HEK293 (cell line): ENCODE measurements around the gene LIMCH1.
"Not testable (repeated sequence)": the region's sequence is repeated elsewhere in the genome, so short reads cannot be mapped to it uniquely, and the experiment has no call there.

Source experiments
- CTCF ChIA-PET: fragments of 350-600 bp; formaldehyde crosslinking; extraction: SDS; loops from one replicate; lab custom pipeline; 2021; ENCODE audit warnings: antibody characterized with exemption; lab: Yijun Ruan, JAX
- POLR2A ChIA-PET: fragments of 300-600 bp; formaldehyde crosslinking; extraction: SDS; loops from one replicate; lab custom pipeline; 2020; ENCODE audit warnings: antibody characterized with exemption, inconsistent platforms; lab: Yijun Ruan, JAX
- H3K27ac ChIP-seq: fragments of 200-500 bp; sonication (Bioruptor generic); 2 replicates; pipeline ENCODE4 v1.5.1; 2014; ENCODE audit warnings: low read depth, low read length, control low read depth, inconsistent platforms; ENCODE audit errors: extremely low read depth
- H3K36me3 ChIP-seq, 2 experiments: fragments of 200-500 bp in 1 of 2; sonication (Bioruptor generic) in 1 of 2; 1 replicate in 1 of 2; 2 replicates in 1 of 2; pipeline ENCODE4 v1.5.1; 2014 to 2017; ENCODE audit warnings: inconsistent platforms in 2 of 2, low read length in 2 of 2; ENCODE audit not compliant: control insufficient read depth in 2 of 2, insufficient read depth in 1 of 2
- H3K4me1 ChIP-seq: fragments of 200-500 bp; sonication (Bioruptor generic); 2 replicates; pipeline ENCODE4 v1.5.1; 2014; ENCODE audit warnings: mild to moderate bottlenecking, low read length, inconsistent platforms; ENCODE audit not compliant: control insufficient read depth, insufficient read depth
- H3K4me3 ChIP-seq: 2 replicates; pipeline ENCODE4 v1.5.1; 2011; ENCODE audit warnings: low read depth, mild to moderate bottlenecking, control low read depth, low read length, moderate library complexity
- H3K9me3 ChIP-seq: fragments of 200-500 bp; sonication (Bioruptor generic); 2 replicates; pipeline ENCODE4 v1.5.1; 2014; ENCODE audit warnings: low read depth, low read length, inconsistent platforms; ENCODE audit not compliant: control insufficient read depth, insufficient read depth
- CTCF ChIP-seq: fragments of 450-650 bp; formaldehyde crosslinking; IDR thresholded peaks from 2 replicates; pipeline ENCODE4 v1.5.1; 2016; ENCODE audit warnings: missing biosample characterization, missing genetic modification characterization
- FEZF1 ChIP-seq: fragments of 450-650 bp; formaldehyde crosslinking; IDR thresholded peaks from 2 replicates; pipeline ENCODE4 v1.5.1; 2016; ENCODE audit warnings: missing biosample characterization, missing genetic modification characterization
- GLI2 ChIP-seq: fragments of 450-650 bp; formaldehyde crosslinking; IDR thresholded peaks from 2 replicates; pipeline ENCODE4; 2017; ENCODE audit warnings: missing biosample characterization, missing genetic modification characterization, low read depth, borderline replicate concordance
- HOXC10 ChIP-seq: sonication (generic); formaldehyde crosslinking; IDR thresholded peaks from 2 replicates; pipeline ENCODE4 v1.8.1; 2023; ENCODE audit warnings: mild to moderate bottlenecking, missing genetic modification reagents
- HOXD13 ChIP-seq: sonication (generic); formaldehyde crosslinking; IDR thresholded peaks from 2 replicates; pipeline ENCODE4 v1.8.0; 2022; ENCODE audit warnings: missing genetic modification reagents, borderline replicate concordance
- KLF7 ChIP-seq: fragments of 450-650 bp; formaldehyde crosslinking; IDR thresholded peaks from 2 replicates; pipeline ENCODE4 v1.5.1; 2016; ENCODE audit warnings: missing biosample characterization, missing genetic modification characterization, borderline replicate concordance
- OSR2 ChIP-seq: fragments of 450-650 bp; formaldehyde crosslinking; IDR thresholded peaks from 2 replicates; pipeline ENCODE4 v1.5.1; 2016; ENCODE audit warnings: missing biosample characterization, missing genetic modification characterization
- PRDM6 ChIP-seq: fragments of 450-650 bp; formaldehyde crosslinking; IDR thresholded peaks from 2 replicates; pipeline ENCODE4 v1.5.1; 2017; ENCODE audit warnings: missing biosample characterization, missing genetic modification characterization
- WT1 ChIP-seq: fragments of 450-650 bp; formaldehyde crosslinking; IDR thresholded peaks from 2 replicates; pipeline ENCODE4 v1.5.1; 2016; ENCODE audit warnings: missing biosample characterization, missing genetic modification characterization
- ZNF138 ChIP-seq: fragments of 450-650 bp; formaldehyde crosslinking; IDR thresholded peaks from 2 replicates; pipeline ENCODE4 v1.5.1; 2016; ENCODE audit warnings: missing biosample characterization, missing genetic modification characterization, borderline replicate concordance
- ZNF140 ChIP-seq: fragments of 450-650 bp; formaldehyde crosslinking; IDR thresholded peaks from 2 replicates; pipeline ENCODE4 v1.5.1; 2016; ENCODE audit warnings: missing biosample characterization, missing genetic modification characterization
- ZNF146 ChIP-seq: fragments of 450-650 bp; formaldehyde crosslinking; IDR thresholded peaks from 2 replicates; pipeline ENCODE4 v1.5.1; 2016; ENCODE audit warnings: missing biosample characterization, missing genetic modification characterization
- ZNF214 ChIP-seq: fragments of 450-650 bp; formaldehyde crosslinking; IDR thresholded peaks from 2 replicates; pipeline ENCODE4 v1.5.1; 2017; ENCODE audit warnings: missing biosample characterization, mild to moderate bottlenecking, missing genetic modification characterization, borderline replicate concordance
- ZNF558 ChIP-seq: fragments of 450-650 bp; formaldehyde crosslinking; IDR thresholded peaks from 2 replicates; pipeline ENCODE4 v1.5.1; 2016; ENCODE audit warnings: missing biosample characterization, missing genetic modification characterization
- ZNF621 ChIP-seq: fragments of 450-650 bp; formaldehyde crosslinking; IDR thresholded peaks from 2 replicates; pipeline ENCODE4 v1.5.1; 2017; ENCODE audit warnings: missing biosample characterization, missing genetic modification characterization
- ZNF654 ChIP-seq: fragments of 450-650 bp; formaldehyde crosslinking; IDR thresholded peaks from 2 replicates; pipeline ENCODE4 v1.5.1; 2016; ENCODE audit warnings: low read depth, missing biosample characterization, missing genetic modification characterization
- TF ChIP-seq, protein P1 (sequence below): fragments of 450-650 bp; formaldehyde crosslinking; IDR thresholded peaks from 2 replicates; pipeline ENCODE4 v1.5.1; 2016; ENCODE audit warnings: missing biosample characterization, missing genetic modification characterization
- TF ChIP-seq, protein P2 (sequence below): fragments of 450-650 bp; formaldehyde crosslinking; IDR thresholded peaks from 2 replicates; pipeline ENCODE4 v1.5.1; 2016; ENCODE audit warnings: missing biosample characterization, missing genetic modification characterization
- TF ChIP-seq, protein P3 (sequence below): fragments of 450-650 bp; IDR thresholded peaks from 2 replicates; pipeline ENCODE4 v1.5.1; 2018; ENCODE audit warnings: missing biosample characterization, missing genetic modification characterization

The LIMCH1 gene

GRCh38 chr4:41711654-41712053, 173.7 kb downstream of the LIMCH1 start:
- POLR2A ChIA-PET, H3K4me3 ChIP-seq, H3K4me1 ChIP-seq, H3K27ac ChIP-seq, H3K9me3 ChIP-seq, H3K36me3 ChIP-seq: not testable (repeated sequence)
- TF ChIP-seq, protein P1, sequence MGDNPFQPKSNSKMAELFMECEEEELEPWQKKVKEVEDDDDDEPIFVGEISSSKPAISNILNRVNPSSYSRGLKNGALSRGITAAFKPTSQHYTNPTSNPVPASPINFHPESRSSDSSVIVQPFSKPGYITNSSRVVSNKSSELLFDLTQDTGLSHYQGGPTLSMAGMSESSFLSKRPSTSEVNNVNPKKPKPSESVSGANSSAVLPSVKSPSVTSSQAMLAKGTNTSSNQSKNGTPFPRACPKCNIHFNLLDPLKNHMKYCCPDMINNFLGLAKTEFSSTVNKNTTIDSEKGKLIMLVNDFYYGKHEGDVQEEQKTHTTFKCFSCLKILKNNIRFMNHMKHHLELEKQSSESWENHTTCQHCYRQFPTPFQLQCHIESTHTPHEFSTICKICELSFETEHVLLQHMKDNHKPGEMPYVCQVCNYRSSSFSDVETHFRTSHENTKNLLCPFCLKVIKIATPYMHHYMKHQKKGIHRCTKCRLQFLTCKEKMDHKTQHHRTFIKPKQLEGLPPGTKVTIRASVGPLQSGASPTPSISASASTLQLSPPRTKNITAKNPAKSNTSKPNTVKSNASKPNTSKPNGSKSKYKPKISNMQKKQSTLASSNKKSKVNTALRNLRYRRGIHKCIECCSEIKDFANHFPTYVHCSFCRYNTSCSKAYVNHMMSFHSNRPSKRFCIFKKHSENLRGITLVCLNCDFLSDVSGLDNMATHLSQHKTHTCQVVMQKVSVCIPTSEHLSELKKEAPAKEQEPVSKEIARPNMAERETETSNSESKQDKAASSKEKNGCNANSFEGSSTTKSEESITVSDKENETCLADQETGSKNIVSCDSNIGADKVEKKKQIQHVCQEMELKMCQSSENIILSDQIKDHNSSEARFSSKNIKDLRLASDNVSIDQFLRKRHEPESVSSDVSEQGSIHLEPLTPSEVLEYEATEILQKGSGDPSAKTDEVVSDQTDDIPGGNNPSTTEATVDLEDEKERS (tag by site-specific recombination) = 0 out of 2 replicates have a peak, but pooled peaks have one; percentile 26
- TF ChIP-seq, protein P2, sequence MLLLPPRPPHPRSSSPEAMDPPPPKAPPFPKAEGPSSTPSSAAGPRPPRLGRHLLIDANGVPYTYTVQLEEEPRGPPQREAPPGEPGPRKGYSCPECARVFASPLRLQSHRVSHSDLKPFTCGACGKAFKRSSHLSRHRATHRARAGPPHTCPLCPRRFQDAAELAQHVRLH (tag by site-specific recombination) = peak; percentile 61; the same call in 1 of the 2 replicates
- TF ChIP-seq ZNF146 (tag by site-specific recombination) = peak; percentile 97
- CTCF ChIA-PET = interaction anchor here (1.6 to 1.7 kb wide), 2 partner anchors 18 to 176 kb away, joined by 3 to 4 read pairs; no protein-coding TSS in a partner anchor

- Histone ChIP-seq H3K4me3 (no peak overlapping the region), H3K9me3 (no peaks in the 10 kb centered on the region), H3K4me1 (no peaks in the 10 kb centered on the region; the same call in 1 of the 2 replicates), H3K27ac (no peak overlapping the region), H3K36me3 (no peaks in the 10 kb centered on the region)
- ChIA-PET POLR2A (no interaction called here), CTCF (no interaction called here)
- TF ChIP-seq OSR2 (tag by site-specific recombination) (0 out of 2 replicates have a peak, but pooled peaks have one; percentile 7), ZNF654 (tag by site-specific recombination) (no peak), PRDM6 (0 out of 2 replicates have a peak, but pooled peaks have one; percentile 13), KLF7 (no peak)
These were observed 174.5 kb downstream of the LIMCH1 start for GRCh38 chr4:41712425-41712824.

DNA sequence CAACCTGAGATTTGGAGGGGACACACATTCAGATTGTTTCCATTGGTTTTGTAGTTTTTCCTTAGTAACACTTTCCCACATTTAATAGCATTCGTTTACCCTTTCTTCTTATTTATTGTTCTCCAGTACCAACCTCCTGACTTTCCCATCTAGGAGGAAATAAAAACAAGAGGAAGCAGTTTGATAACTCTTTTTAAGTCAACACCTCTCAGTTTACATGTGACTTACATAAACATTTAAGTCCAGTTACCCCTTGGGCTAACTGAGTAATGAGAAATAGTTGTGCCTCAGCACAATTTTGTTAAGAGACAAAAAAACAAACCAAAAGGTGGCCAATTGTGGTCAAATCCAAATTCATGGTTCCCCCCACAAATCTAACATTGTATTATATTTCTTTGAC, 175.8 kb downstream of the LIMCH1 start:
- no peak overlapping the region for H3K4me3 ChIP-seq
- TF ChIP-seq WT1 (tag by site-specific recombination) (0 out of 2 replicates have a peak, but pooled peaks have one; percentile 21), KLF7 (no peak)
- no peak overlapping the region for H3K27ac ChIP-seq
- H3K9me3 ChIP-seq = no peaks in the 10 kb centered on the region
- CTCF ChIA-PET = no interaction called here
- no peaks in the 10 kb centered on the region for H3K36me3 ChIP-seq
- POLR2A ChIA-PET = no interaction called here
- no peaks in the 10 kb centered on the region; the same call in 1 of the 2 replicates for H3K4me1 ChIP-seq

- H3K27ac ChIP-seq = no peak overlapping the region
- H3K9me3 ChIP-seq = no peaks in the 10 kb centered on the region
- no peaks in the 10 kb centered on the region for H3K36me3 ChIP-seq
- POLR2A ChIA-PET = no interaction called here
- no peak overlapping the region for H3K4me3 ChIP-seq
- no peaks in the 10 kb centered on the region; the same call in 1 of the 2 replicates for H3K4me1 ChIP-seq
- CTCF ChIA-PET = interaction anchor here (0.7 kb wide), 1 partner anchor 590 kb away, joined by 4 read pairs; no protein-coding TSS in a partner anchor
- no peak for TF ChIP-seq ZNF214 (tag by site-specific recombination)
- no peak for TF ChIP-seq ZNF140 (tag by site-specific recombination)
- TF ChIP-seq HOXC10 (CRISPR knock-in tag) = no peak
- TF ChIP-seq, protein P3, sequence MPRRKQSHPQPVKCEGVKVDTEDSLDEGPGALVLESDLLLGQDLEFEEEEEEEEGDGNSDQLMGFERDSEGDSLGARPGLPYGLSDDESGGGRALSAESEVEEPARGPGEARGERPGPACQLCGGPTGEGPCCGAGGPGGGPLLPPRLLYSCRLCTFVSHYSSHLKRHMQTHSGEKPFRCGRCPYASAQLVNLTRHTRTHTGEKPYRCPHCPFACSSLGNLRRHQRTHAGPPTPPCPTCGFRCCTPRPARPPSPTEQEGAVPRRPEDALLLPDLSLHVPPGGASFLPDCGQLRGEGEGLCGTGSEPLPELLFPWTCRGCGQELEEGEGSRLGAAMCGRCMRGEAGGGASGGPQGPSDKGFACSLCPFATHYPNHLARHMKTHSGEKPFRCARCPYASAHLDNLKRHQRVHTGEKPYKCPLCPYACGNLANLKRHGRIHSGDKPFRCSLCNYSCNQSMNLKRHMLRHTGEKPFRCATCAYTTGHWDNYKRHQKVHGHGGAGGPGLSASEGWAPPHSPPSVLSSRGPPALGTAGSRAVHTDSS (tag by site-specific recombination) = no peak
- no peak for TF ChIP-seq HOXD13 (CRISPR knock-in tag)
- no peak for TF ChIP-seq CTCF (tag by site-specific recombination)
- TF ChIP-seq FEZF1 (tag by site-specific recombination) = no peak
- no peak for TF ChIP-seq ZNF621
- no peak for TF ChIP-seq ZNF558 (tag by site-specific recombination)
- TF ChIP-seq ZNF138 = no peak
- no peak for TF ChIP-seq GLI2 (tag by site-specific recombination)
These were observed 176.5 kb downstream of the LIMCH1 start for GRCh38 chr4:41714364-41715000.
